HG03432 (cell line): ENCODE results near the gene ORC3.

Experiments used
- ATAC-seq: cut with Tn5 transposase; IDR thresholded peaks from one replicate; pipeline ENCODE4 v1.9.1; 2021; ENCODE audit warnings: mild to moderate bottlenecking, moderate library complexity; ENCODE audit not compliant: unreplicated experiment

ORC3 gene

DNA sequence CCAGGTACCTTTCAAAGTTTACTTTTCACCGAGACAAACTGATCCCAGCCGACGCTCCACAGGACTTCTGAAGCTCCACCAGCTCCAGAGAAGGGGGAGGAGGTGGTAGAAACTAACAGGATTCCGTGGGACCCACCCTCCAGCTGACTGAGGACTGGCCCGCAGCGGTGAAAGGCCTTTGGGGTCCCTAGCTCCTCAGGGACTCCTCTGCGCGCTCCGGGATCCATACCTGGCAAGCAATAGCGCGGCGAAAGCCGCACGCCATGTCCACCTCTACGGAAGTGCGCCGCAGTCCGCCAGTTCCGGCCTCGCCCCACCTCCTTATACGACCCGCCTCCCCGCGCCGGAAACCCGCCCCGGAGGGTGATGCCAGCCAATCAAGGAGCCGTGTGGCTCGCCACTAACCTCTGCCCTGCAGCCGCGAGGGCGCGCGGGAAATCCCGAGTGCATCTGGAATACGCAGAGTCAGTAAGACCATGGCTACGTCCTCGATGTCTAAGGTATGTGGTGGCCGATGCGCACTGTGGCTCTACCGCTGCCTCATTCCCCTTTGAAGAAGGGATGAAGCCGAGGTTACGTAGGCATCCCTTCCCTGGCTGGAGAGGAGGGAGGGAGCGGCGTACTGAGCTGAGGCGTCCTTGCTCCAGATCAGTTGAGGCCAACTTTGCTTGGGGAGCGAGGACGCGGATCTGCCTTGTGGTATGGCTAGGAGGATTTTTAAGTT is at the start of gene ORC3, which contains the start of gene RARS2:
TSS of gene ORC3 (plus strand) at position 443 of the 724 bp plus-strand sequence. CDS start at position 477, 34 bp downstream.
TSS of gene RARS2 (minus strand) at position 295 of the 724 bp plus-strand sequence. CDS start at position 265, 30 bp downstream.
- peak; percentile 100 for ATAC-seq

DNA sequence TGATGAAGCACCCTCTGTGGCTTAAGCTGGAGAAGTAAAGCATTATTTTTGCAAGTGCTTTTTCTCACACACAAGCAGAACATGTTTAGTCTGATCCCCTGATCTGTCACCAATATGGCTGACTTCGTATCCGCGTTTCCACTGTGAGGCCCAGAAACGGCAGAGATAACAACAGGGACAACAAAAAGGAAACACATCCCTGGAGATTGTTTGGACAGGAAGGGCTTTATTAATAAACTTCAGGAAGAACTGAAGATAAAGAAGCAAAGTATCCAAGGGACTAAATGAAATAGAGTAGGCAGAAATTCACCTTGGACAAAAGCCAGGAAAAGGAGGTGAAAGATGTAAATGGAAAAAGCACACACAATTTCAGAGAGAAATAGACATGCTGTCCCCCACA is 49.4 kb upstream of the ORC3 start:
- no peak for ATAC-seq

DNA sequence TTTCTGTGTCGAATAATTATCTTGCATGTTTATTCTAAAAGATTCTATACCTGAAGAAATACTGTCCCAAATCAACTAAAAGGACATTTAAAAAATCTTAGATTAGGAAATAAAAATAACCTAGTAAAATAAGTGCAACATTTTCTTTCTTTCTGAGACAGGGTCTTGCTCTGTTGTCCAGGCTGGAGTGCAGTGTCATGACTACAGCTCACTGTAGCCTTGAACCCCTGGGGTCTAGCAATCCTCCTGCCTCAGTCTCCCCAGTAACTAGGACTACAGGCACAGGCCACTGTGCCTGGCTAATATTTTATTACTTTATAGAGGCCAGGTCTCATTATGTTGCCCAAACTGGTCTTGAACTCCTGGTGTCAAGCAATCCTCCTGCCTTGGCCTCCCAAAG is 48.9 kb upstream of the ORC3 start:
- ATAC-seq = no peak

DNA sequence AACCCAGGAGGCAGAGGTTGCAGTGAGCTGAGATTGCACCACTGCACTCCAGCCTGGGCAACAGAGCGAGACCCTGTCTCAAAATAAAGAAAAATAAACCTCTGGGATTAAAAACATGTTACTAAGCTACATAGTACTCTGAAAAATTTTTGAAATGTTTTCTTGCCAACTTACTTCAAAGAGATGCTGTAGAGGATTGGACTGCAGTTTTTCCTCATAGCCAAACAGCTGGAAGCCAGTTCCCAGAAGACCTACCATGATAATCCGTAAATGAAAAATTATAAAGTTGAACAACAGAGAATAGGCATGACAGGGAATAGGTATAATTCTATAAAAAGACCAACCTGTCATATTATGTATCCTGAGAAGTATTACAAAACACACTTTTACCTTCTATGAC is 48.2 kb upstream of the ORC3 start:
- ATAC-seq = no peak

DNA sequence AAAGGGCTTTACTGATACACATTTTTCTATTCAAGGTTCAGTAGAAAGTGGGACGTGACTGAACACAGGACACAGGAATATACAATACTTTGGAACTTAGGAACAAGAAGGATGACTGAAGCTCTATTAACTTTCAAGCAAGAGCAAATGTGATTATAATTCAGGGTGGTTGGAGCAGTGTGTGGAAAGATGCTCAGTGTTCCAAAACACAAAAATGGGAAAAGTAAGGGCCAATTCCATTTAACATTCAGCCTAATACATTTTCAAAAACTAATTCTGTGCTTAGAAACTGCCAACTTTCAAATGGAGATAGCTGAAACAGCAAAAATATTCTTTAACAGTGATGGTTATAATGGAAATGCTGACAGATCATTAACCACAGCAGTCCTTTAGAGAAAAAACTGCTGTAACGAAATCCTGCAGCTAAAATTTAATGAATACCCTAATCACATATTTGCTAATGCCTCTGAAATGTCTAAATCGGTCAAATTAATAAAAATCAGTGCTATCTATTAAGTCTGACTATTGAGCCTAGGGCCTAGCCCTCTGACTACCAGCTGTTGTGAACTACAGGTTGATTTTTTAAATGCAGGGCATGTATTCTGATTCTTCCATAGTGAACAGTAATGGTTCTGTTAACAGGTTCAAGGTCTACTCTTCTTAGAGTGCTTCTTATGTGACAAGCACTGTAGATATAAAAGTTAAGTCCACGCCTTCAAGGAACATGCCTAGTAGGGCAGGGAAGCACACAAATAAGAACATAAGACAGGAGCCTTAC is 46.0 kb upstream of the ORC3 start:
- ATAC-seq = no peak

DNA sequence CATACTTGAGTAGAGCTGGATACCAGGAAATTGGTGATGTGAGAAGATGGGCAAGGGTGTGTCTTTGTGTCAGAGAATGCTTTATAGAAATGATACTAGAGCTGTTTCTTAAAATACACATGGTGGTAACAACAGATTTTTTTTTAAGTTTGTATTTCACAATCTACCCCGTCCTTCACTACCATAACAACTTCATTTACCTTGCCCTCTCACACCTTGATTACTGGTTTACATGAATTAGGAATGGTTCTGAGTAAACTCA is 45.5 kb upstream of the ORC3 start:
- no peak for ATAC-seq

DNA sequence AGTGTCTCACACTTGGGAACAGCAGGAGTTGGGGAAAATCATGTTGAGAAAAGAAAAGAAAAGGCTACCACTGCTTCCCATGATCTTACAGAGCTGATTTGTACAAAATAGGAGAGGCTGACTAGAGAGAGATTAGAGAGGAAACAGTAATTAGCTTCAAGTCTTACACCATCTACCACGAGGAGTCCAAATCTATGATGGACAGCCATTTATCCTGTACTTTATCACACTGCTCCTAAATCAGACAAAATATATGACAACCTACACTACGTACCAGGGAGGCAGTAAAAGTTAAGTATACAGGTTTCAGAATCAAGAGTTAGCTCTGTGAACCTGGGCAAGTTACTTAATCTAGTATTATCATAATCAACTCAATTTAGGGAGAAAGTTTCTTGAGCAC is 38.1 kb upstream of the ORC3 start:
- ATAC-seq = no peak

DNA sequence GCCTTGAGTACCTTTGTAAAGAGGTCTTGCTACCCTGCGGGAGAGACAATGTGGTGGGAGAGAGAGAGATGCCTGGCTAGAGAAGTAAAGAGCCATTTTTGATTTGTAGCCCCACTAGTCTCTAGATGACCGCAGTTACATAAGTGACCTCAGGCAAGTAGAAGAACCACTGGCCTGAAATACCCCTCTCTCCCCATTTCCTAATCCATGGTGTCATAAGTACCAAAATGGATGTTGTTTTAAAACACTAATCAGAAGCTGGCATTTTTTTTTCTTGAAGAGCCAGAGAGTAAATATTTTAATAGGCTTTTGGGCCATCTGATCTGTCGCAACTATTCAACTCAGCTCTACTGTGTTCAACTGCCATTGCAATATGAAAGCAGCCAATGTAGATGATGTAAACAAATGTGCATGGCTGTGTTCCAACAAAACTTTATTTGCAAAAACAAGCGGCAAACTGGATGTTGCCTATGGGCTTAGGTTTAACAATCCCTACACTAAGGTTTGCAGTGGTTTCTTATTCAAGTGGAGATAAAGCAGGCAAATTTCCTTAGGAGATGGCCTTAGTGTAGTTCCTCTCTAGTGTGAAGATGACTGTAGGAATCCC is 36.7 kb upstream of the ORC3 start:
- no peak for ATAC-seq

DNA sequence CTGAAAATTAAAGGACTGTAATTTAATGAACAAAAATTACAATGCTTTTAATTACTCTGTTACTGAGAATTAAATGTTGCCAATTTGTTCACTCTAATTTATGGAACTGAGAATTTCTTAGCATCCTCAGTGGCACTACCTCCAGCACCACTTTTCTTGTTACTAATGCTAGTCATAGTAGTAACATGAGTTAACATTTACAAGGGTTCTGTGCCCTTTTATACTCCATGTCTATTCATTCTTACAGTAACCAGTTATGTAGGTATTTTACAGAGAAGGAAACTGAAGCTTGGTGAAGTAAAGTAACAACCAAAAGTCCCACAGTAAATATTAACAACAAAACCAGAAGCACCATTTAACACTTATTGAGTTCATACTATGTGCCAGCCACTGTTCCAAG is 34.4 kb upstream of the ORC3 start:
- no peak for ATAC-seq

DNA sequence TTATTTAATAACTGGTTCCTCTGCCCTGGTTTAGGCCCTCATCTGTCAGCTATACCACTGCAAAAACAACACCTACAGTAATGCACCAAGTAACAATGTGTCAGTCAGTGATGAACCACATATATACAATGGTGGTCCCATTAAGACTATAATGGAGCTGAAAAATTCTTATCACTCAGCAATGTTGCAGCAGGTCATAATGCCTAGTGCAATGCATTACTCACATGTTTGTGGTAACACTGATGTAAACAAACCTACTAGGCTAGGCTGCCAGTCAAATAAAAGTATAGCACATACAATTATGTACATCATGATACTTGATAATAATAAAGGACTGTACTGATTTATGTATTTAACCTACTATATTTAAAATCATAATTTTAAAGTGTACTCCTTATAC is 31.5 kb upstream of the ORC3 start:
- no peak for ATAC-seq

DNA sequence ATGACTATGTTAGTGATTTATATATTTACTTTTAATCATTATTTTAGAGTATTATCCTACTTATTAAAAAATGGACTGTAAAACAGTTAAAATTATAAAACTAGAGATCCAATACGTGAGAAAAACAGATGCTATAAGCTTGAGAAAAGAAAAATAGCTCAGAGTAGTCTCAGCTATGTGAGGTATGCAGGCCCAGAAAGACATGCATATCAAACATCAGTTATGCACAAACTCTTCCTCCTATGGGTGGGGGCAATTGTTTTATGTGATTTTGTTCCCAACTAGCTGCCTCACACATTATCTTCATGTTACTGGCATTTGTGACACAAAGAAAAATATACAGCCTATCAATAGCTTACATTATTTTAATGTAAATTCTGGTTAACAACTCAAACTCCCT is 28.9 kb upstream of the ORC3 start:
- no peak for ATAC-seq

DNA sequence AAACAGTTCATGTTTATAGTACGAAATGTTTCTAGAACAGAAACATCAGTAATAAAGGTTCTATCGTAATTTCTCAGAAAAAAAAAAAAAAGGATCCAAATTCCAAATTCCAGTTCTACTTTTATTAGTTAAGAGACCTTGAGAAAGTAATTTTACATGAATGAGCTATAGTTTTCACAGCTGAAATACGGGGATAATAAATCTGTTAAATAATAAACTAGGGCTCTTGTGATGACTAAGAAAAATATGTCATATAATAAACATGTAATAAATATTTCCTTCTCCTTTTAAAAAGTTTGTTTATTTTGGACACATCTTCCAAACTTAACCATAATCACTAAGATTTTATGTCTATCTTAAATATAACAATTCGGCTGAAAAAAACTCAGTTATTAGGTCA is 17.9 kb upstream of the ORC3 start:
- no peak for ATAC-seq

DNA sequence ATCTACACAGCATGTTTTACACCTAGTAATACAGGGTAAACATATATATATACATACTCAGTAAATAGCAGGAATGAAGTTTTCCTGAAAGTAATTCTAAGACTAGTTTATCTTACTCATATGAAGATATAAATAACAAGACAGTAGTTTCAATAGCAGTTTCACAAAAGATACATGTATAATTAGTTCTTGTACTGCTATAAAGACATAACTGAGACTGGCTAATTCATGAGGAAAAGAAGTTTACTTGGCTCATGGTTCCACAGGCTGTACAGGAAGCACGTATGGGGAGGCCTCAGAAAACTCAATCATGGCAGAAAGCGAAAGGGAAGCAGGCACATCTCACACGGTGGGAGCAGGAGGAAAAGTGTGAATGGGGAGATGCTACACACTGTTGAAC is 17.1 kb upstream of the ORC3 start:
- ATAC-seq = peak; percentile 58

DNA sequence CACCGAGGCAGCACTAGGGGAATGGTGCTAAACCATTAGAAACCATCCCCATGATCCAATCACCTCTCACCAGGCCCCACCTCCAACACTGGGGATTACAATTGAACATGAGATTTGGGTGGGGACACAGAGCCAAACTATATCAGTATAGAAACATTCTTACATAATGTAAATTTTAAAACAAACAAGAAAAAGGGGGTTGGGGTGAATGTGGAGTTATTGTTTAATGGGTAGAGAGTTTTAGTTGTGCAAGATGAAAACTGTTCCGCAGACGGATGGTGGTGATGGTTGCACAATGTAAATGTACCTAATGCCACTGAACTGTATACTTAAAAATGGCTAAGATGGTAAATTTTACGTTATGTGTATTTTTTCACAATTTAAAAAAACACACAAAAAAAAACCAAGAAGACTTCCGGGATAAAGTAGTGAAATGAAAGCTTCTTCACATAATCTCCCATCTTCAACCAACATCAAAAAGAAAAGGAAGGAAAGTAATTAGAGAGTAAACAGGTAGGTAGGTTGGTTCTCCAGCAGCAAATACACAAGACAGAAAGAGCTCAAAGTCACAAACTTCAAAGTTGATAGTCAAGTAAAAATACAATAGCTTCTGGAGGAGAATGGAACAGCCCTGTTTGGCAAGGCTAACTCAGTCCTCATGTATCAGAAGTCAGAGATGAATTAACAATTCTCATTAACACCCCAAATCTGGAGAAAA is 16.5 kb upstream of the ORC3 start:
- ATAC-seq = no peak

DNA sequence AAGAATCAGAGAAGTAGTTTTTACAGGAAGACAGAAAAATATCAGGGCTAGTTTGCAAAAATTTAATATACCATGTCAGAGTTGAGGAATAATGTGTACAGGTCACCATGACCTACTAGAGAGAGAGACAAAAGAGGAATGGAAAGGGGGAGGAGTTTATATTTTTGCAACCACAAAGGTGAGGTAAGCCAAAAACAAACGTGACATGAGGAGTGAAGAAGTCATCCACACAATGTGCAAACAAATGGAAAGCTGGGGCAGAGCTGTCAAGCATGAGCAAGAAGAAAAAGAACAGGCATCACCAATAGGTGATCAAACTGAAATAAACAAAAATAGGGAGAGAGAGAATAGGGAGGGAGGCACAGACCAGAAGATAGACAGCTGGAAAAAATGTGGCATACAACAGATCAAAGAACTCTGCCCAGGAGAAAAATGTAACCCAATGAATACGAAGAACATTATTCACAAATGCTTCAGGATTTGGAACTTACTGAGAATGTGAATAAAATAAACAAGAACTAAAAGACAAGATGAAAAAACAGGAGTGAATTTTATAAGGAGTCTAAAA is 15.6 kb upstream of the ORC3 start:
- no peak for ATAC-seq

DNA sequence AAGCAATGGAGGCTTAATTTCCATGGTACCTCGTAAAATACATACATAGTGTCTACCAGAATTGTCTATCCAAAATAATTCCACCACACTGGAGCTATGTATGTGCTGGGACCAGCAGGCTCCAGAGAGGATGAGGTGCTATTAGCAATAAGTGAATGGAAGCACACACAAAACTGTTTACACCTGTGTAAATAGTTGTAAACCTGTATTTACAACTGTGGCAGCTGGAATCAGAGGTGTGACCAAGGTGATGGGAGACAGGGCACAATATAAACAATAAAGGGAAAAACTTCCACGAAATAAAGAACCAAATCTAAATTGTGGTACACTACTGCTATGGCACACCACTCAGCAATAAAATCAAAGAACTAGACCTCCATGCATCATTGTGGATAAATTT is 14.5 kb upstream of the ORC3 start:
- ATAC-seq = no peak

DNA sequence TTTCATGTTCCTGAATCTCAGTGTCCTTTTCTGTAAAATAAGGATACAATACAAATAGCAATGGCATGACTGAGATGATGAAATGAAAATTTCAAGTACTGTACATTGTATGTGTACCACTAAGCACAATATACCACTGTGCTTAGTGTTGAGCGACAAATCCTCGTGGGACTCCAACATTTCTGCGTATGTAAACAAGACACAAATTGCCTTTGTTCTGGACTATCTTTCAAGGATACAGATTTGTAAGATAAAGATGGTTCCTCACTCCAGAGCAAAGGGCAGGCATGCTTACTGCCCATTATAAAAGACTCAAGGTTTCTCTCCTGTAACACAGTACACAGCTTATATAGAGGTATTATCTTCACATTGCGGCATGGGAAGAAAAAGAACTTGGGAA is 6.1 kb upstream of the ORC3 start:
- no peak for ATAC-seq

DNA sequence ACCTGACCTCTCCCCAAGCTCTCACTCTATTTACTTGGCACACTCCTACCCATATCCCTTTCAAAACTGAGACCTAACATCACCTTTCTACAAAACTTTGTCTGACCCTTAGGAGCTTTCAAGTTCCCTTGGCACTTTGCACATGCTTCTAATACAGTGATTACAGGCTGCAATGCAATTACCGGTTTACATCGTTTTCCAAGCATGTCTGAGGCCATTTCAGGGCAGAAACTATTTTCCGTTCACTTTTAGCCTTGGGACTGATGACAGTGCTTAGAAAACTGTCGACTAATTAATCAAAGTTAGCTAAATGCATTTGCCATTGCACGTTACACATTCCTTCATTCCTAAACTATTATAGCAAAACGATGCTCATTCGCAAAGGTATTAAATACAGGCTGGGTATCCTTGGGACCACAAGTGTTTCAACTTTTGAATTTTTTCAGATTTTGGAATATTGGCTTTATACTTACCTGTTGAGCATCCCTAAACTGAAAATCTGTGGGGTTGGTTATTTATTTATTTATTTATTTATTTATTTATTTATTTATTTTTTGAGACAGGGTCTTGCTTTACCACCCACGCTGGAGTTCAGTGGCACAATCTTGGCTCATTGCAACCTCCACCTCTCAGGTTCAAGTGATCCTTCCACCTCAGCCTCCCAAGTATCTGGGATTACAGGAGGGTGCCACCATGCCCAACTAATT is 3.4 kb upstream of the ORC3 start:
- ATAC-seq = no peak

DNA sequence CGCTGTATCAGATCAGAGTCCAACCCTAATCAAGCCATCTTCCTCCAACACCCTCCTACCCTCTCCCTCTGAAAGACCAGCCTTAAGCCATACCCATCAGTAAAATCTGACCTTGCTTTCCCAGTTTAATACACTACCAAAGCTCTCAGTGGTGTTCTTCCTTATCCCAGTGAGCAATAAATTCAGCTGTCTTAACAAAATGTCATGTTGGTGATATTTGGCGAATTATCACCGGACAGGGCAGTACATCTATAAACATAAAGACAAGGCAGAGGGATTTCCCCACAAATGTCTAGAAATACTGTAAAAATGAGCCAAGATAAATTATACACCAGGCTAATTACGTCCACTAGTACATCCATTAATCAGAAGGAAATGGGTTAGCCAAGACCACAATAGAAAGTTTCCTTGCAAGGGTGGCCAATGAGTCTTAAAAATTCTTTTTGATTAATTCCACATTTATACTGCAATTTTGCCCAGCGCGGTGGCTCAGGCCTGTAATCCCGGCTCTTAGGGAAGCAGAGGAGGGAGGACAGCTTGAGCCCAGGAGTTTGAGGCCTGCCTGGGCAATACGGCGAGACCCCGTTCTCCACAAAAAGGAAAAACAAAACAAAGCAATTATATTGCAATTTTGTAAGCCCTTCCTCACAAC is 1.1 kb upstream of the ORC3 start:
- ATAC-seq = no peak

DNA sequence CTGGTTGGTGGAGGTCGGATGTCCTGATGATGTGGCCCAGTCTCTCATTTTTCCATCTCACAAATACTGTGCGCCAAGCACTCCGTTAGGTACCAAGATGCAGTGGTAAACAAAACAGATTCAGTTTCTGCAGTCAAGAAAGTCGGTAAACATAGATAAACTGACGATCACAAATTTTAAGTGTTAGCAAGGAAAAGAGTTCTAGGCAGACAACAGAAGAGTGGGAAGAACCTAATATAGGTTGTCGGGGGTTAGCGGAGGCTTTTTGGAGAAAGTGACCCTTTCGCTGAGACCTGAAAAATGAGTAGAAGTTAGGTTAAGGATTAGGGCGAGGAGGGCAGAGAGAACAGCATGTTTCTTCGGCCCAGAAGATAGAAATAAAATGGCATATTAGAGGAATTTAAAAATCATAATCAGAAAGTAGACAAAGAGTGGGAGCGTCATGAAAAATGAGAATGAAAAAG is 514 bp downstream of the ORC3 start:
- no peak for ATAC-seq
